Measurements from ENCODE around the gene INIP. TPM values are rescaled to one million over a fixed set of nuclear protein-coding genes. Genes with fewer than 3 reads are reported as not detected.

The INIP gene
- total RNA-seq, 1 experiment from 2014 or later: 24.5 TPM

DNA sequence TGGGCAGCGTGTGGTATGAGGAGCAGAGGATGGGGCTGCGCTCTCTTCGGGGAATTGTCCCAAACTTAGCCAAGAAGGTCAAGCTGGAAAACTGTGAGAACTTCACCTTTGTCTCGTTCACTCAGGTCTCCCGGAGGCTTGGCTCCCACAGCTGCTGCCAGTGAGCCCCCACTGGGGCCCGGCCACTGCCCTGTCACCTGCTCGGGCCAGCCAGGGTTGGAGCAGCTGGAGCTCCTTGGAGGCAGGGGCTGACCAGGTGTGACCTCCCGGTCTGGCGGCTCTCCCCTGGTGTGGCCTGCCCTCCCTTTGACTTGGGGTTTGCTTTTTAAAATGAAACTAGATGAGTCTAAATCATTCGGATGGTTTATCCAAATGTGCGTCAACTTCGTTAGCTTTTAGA is 58.0 kb downstream of the INIP start:
- no peak for DNase-seq
- Histone ChIP-seq H2AK5ac (ENCODE audit: insufficient read length, low read length) (no peak overlapping the region), H3K23ac (ENCODE audit: insufficient read length, low read depth, low read length) (no peak overlapping the region), H4K8ac (replicated peaks; ENCODE audit: insufficient read length, low read depth, low read length) (no peak overlapping the region), H3T11ph (ENCODE audit: low read length) (no peak overlapping the region), H4K20me1 (ENCODE audit: control insufficient read depth, insufficient read depth, insufficient read length) (no peaks in the 10 kb centered on the region), H2BK5ac (ENCODE audit: insufficient read length, low read length) (no peak overlapping the region), H3K27me3 (ENCODE audit: insufficient read depth, low read length) (no peaks in the 10 kb centered on the region), H3K56ac (ENCODE audit: insufficient read length, low read depth, low read length) (no peak overlapping the region), H2BK120ac (ENCODE audit: low read depth, low read length, poor library complexity, severe bottlenecking) (no peak overlapping the region), H4K5ac (ENCODE audit: insufficient read length, low read depth, low read length) (no peak overlapping the region), H2AFZ (ENCODE audit: low read length) (no peak overlapping the region), H3K14ac (ENCODE audit: insufficient read depth, low read length) (no peak overlapping the region; the same call in 1 of the 2 replicates), H2BK20ac (ENCODE audit: low read depth, low read length, poor library complexity, severe bottlenecking) (no peak overlapping the region), H3K79me2 (ENCODE audit: insufficient read depth, low read length) (no peaks in the 10 kb centered on the region), H3K9ac (ENCODE audit: extremely low read depth, insufficient read length, low read length) (no peak overlapping the region), H3K23me2 (ENCODE audit: insufficient read length, low read depth, low read length, poor library complexity, severe bottlenecking) (no peaks in the 10 kb centered on the region), H3K18ac (ENCODE audit: insufficient read length, low read depth, low read length) (no peak overlapping the region), H3K9me3 (ENCODE audit: control insufficient read depth, low read depth, low read length) (no peaks in the 10 kb centered on the region), H3K4me2 (ENCODE audit: insufficient read depth, insufficient read length, low read length) (no peak overlapping the region), H4K91ac (ENCODE audit: insufficient read length, low read depth, low read length) (no peak overlapping the region), H3K27ac (ENCODE audit: insufficient read length, low read depth, low read length) (no peak overlapping the region), H3K4me1 (ENCODE audit: insufficient read depth, low read length) (no peaks in the 10 kb centered on the region), H3K4ac (ENCODE audit: low read depth, low read length) (no peak overlapping the region), H2BK12ac (ENCODE audit: insufficient read length, low read depth, low read length) (no peak overlapping the region), H2BK15ac (ENCODE audit: low read depth, low read length) (no peak overlapping the region), H3K79me1 (ENCODE audit: insufficient read depth, low read depth, low read length, poor library complexity, severe bottlenecking) (no peaks in the 10 kb centered on the region)
- WGBS (ENCODE audit: extremely low coverage, insufficient read length, low lambda C conversion rate): no CpG with 5 or more reads among the region's 12 CpGs
- Mint-ChIP-seq H3K27me3 (ENCODE audit: low read depth) (no peaks in the 10 kb centered on the region), H3K27ac (no peak overlapping the region), H3K9me3 (no peaks in the 10 kb centered on the region), H3K4me1 (peaks cover 10 to 11% of the 10 kb centered on the region in 2 experiments), H3K4me3 (no peak overlapping the region), H3K36me3 (ENCODE audit: insufficient read depth in 1 of 3, low read depth in 3 of 3) (peaks cover 7 to 9% (median 8%) of the 10 kb centered on the region in 3 experiments; a peak in 5 of 7 replicates)
- TF ChIP-seq, protein P1, sequence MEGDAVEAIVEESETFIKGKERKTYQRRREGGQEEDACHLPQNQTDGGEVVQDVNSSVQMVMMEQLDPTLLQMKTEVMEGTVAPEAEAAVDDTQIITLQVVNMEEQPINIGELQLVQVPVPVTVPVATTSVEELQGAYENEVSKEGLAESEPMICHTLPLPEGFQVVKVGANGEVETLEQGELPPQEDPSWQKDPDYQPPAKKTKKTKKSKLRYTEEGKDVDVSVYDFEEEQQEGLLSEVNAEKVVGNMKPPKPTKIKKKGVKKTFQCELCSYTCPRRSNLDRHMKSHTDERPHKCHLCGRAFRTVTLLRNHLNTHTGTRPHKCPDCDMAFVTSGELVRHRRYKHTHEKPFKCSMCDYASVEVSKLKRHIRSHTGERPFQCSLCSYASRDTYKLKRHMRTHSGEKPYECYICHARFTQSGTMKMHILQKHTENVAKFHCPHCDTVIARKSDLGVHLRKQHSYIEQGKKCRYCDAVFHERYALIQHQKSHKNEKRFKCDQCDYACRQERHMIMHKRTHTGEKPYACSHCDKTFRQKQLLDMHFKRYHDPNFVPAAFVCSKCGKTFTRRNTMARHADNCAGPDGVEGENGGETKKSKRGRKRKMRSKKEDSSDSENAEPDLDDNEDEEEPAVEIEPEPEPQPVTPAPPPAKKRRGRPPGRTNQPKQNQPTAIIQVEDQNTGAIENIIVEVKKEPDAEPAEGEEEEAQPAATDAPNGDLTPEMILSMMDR (conservative IDR thresholded peaks at IDR 0.05): no peak

All from H9 (cell line).